Memory B cell (primary cell): ENCODE results near the gene SPEF2.

Source experiments
- ATAC-seq: fragments of 150-1000 bp; cut with Tn5 transposase; 2 replicates; pipeline ENCODE4 v1.10.0; 2021; ENCODE audit warnings: low read depth, mild to moderate bottlenecking, moderate library complexity
- DNase-seq, 2 donors: peaks; one replicate each; pipeline ENCODE4 v3.0.0; 2022; ENCODE audit warnings: low spot score in 2 of 2
- H3K27ac Mint-ChIP-seq: one replicate; pipeline ENCODE4 v1.8.0; 2022; ENCODE audit warnings: mild to moderate bottlenecking, moderate library complexity, mixed read lengths
- H3K27me3 Mint-ChIP-seq: one replicate; pipeline ENCODE4 v1.8.0; 2022; ENCODE audit warnings: mixed read lengths
- H3K36me3 Mint-ChIP-seq: one replicate; pipeline ENCODE4 v1.8.0; 2022; ENCODE audit warnings: mild to moderate bottlenecking, mixed read lengths
- H3K4me1 Mint-ChIP-seq: one replicate; pipeline ENCODE4 v1.8.0; 2022; ENCODE audit warnings: mixed read lengths
- H3K4me3 Mint-ChIP-seq: one replicate; pipeline ENCODE4 v1.8.0; 2022; ENCODE audit warnings: mild to moderate bottlenecking, moderate library complexity, mixed read lengths
- H3K9me3 Mint-ChIP-seq: one replicate; pipeline ENCODE4 v1.8.0; 2022; ENCODE audit warnings: mixed read lengths

SPEF2 gene

GRCh38 chr5:35707659-35708058 lies 90.0 kb downstream of the SPEF2 start:
- Mint-ChIP-seq H3K4me3 (no peak overlapping the region), H3K27me3 (no peaks in the 10 kb centered on the region), H3K36me3 (no peaks in the 10 kb centered on the region), H3K27ac (no peak overlapping the region), H3K4me1 (no peaks in the 10 kb centered on the region), H3K9me3 (peaks cover 3% of the 10 kb centered on the region)
- ATAC-seq, result no peak
- DNase-seq, result no peak

DNA sequence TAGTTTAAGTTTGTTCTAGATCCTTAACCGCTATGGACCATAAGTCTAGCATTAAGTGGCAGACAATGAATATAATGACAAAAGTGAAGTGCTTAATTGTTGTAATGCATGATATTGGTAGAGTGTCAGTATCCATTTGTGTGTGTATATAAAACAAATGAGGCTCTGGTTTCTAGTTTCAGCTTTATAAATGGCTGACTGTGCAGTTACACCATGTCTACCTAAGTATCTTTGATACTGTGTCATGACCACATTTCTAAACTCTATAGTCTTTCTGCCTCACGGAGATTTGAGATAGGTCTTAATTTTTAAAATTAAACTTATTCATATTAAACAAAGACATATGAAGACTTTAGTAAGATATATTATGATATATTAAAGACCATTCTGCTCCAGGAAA lies 92.0 kb downstream of the SPEF2 start:
- no peaks in the 10 kb centered on the region for H3K36me3 Mint-ChIP-seq
- peaks cover 3% of the 10 kb centered on the region for H3K9me3 Mint-ChIP-seq
- H3K27me3 Mint-ChIP-seq, result no peaks in the 10 kb centered on the region
- ATAC-seq (no peak), DNase-seq (no peak)
- no peak overlapping the region for H3K27ac Mint-ChIP-seq
- no peak overlapping the region for H3K4me3 Mint-ChIP-seq
- H3K4me1 Mint-ChIP-seq, result no peaks in the 10 kb centered on the region

DNA sequence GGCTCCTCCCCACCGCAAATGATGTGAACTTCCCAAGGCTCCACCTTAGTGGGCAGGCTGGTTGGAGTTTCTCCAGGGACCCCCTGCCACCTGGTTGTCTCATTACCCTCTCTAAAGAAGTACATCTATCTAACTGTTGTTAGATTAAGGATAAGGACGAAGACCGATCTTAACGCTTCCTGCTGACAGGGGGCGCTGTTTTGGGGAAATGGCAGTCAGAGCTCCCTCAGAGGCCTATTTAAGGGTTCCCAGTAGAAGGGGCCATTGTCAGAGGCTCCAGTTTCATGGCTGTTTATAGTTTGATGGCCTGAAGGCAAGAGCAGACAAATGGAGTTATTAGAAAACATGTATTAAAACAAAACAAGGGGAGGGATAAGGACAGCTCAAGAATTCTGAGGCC lies 100.1 kb downstream of the SPEF2 start:
- Mint-ChIP-seq H3K4me1 (no peaks in the 10 kb centered on the region), H3K4me3 (no peak overlapping the region), H3K27me3 (no peaks in the 10 kb centered on the region), H3K36me3 (no peaks in the 10 kb centered on the region), H3K27ac (no peak overlapping the region), H3K9me3 (no peaks in the 10 kb centered on the region)
- DNase-seq (no peak), ATAC-seq (no peak)

- H3K4me1 Mint-ChIP-seq, result no peaks in the 10 kb centered on the region
- no peaks in the 10 kb centered on the region for H3K36me3 Mint-ChIP-seq
- H3K27ac Mint-ChIP-seq, result no peak overlapping the region
- no peak for DNase-seq
- H3K4me3 Mint-ChIP-seq, result no peak overlapping the region
- peaks cover 2% of the 10 kb centered on the region for H3K9me3 Mint-ChIP-seq
- H3K27me3 Mint-ChIP-seq, result peaks cover 2% of the 10 kb centered on the region
- ATAC-seq, result no peak
Measured at GRCh38 chr5:35735718-35736117, 118.1 kb downstream of the SPEF2 start.

DNA sequence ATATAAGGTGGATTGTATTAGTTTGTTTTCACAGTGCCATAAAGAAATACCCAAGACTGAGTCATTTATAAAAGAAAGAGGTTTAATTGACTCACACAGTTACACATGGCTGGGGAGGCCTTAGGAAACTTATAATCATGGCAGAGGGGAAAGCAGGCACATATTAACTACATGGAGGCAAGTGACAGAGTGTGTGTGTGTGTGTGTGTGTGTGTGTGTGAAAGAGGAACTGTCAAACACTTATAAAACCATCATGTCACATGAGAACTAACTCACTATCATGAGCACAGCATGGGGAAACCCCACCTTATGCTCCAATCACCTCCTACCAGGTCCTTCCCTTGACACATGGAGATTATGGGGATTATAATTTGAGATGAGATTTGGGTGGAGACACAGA lies 118.6 kb downstream of the SPEF2 start:
- Mint-ChIP-seq H3K27ac (no peak overlapping the region), H3K36me3 (no peaks in the 10 kb centered on the region), H3K27me3 (peaks cover 4% of the 10 kb centered on the region), H3K4me3 (no peak overlapping the region), H3K9me3 (peaks cover 2% of the 10 kb centered on the region), H3K4me1 (no peaks in the 10 kb centered on the region)
- ATAC-seq (no peak), DNase-seq (no peak)

GRCh38 chr5:35741126-35741716 lies 123.6 kb downstream of the SPEF2 start:
- H3K27me3 Mint-ChIP-seq, result peaks cover 2% of the 10 kb centered on the region
- no peak overlapping the region for H3K27ac Mint-ChIP-seq
- H3K4me3 Mint-ChIP-seq, result no peak overlapping the region
- H3K36me3 Mint-ChIP-seq, result no peaks in the 10 kb centered on the region
- ATAC-seq, result no peak
- DNase-seq, result no peak
- no peaks in the 10 kb centered on the region for H3K4me1 Mint-ChIP-seq
- H3K9me3 Mint-ChIP-seq, result peaks cover 1% of the 10 kb centered on the region

DNA sequence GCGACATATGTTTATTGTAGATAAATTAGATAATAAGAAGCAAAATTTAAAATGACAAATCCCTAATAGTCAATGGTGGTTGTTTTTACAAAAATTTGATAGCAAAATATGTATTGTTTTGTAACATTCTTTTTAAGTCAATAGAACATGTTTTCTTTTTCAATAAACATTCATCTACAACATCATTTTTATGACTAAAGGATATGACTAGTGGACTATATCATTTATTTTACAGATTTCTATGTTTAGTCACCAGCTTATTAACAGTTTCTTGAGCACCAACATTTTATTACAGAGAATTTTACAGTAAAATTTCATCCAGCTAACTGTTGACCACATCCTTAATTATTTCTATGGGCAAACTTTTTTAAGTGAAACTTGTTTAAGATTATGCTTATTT lies 124.3 kb downstream of the SPEF2 start:
- Mint-ChIP-seq H3K27me3 (peaks cover 2% of the 10 kb centered on the region), H3K4me1 (no peaks in the 10 kb centered on the region), H3K4me3 (no peak overlapping the region), H3K9me3 (peaks cover under 1% of the 10 kb centered on the region), H3K27ac (no peak overlapping the region), H3K36me3 (no peaks in the 10 kb centered on the region)
- ATAC-seq (no peak), DNase-seq (no peak)

DNA sequence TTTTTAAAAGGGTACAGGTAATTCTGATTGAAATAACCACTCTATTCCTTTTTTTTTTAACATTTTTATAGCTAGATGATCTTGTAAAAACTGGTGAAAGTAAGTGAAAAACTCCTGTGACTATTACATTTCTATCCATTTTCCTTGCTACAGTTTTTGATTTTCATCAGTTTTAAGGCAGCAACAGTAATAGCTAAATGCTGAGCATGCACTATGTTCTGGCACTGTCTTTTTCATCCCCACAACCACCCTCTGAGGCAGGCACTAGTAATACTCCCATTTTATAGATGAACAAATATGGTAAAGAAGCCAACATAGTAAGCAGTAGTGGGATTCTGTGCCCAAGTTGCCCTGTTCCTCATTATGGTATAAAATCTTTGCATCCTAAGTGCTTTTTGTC lies 126.0 kb downstream of the SPEF2 start:
- Mint-ChIP-seq H3K27ac (no peak overlapping the region), H3K36me3 (no peaks in the 10 kb centered on the region)
- ATAC-seq, result no peak

DNA sequence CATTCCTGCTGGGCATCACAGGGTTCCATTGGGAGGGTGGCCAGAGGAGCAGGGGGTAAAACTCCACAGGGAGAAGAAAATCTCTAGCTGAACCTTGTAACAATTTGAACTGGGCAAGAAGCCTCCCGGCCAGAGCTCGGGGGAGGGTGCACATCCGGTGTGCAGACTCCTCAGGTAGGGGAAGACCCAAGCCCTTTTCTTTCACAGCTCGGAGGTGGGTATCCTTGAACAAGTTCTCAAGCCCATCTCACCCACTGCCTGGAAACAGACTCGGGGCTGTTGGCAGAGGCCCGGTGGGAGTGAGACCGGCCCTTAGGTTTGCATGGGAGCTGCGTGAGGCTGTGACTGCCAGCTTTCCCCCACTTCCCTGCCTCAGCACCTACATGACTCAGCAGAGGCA lies 127.5 kb downstream of the SPEF2 start:
- Mint-ChIP-seq H3K9me3 (peaks cover 2% of the 10 kb centered on the region), H3K4me3 (no peak overlapping the region), H3K4me1 (no peaks in the 10 kb centered on the region), H3K27ac (no peak overlapping the region), H3K27me3 (peaks cover 2% of the 10 kb centered on the region), H3K36me3 (no peaks in the 10 kb centered on the region)
- DNase-seq (no peak), ATAC-seq (no peak)

More for the DNA sequence above, 126.0 kb downstream of the SPEF2 start:
- no peak for DNase-seq
- H3K9me3 Mint-ChIP-seq, result peaks cover 2% of the 10 kb centered on the region
- H3K27me3 Mint-ChIP-seq, result peaks cover 2% of the 10 kb centered on the region
- no peak overlapping the region for H3K4me3 Mint-ChIP-seq
- H3K4me1 Mint-ChIP-seq, result no peaks in the 10 kb centered on the region

DNA sequence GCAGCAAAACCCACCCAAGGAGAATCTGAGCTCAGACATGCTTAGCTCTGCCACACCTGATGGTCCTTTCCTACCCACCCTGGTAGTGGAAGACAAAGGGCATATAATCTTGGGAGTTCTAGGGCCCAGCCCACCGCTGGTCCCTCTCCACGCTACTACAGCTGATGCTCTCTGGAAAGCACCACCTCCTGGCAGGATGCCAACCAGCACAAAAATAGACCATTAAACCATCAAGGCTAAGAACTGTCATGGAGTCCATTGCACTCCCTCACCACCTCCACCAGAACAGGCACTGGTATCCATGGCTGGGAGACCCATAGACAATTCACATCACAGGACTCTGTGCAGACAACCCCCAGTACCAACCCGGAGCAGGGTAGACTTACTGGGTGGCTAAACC lies 128.0 kb downstream of the SPEF2 start:
- DNase-seq (no peak), ATAC-seq (no peak)
- H3K9me3 Mint-ChIP-seq, result peaks cover 2% of the 10 kb centered on the region
- H3K4me1 Mint-ChIP-seq, result no peaks in the 10 kb centered on the region
- H3K36me3 Mint-ChIP-seq, result no peaks in the 10 kb centered on the region
- peaks cover 2% of the 10 kb centered on the region for H3K27me3 Mint-ChIP-seq
- no peak overlapping the region for H3K27ac Mint-ChIP-seq
- H3K4me3 Mint-ChIP-seq, result no peak overlapping the region

GRCh38 chr5:35752012-35752411 lies 134.3 kb downstream of the SPEF2 start:
- DNase-seq, result no peak
- Mint-ChIP-seq H3K27me3 (no peaks in the 10 kb centered on the region), H3K4me3 (no peak overlapping the region), H3K36me3 (no peaks in the 10 kb centered on the region), H3K27ac (no peak overlapping the region), H3K4me1 (no peaks in the 10 kb centered on the region), H3K9me3 (peaks cover 2% of the 10 kb centered on the region)
- ATAC-seq, result no peak

- Mint-ChIP-seq H3K4me1 (no peaks in the 10 kb centered on the region), H3K27ac (no peak overlapping the region), H3K27me3 (no peaks in the 10 kb centered on the region), H3K9me3 (no peaks in the 10 kb centered on the region), H3K36me3 (no peaks in the 10 kb centered on the region), H3K4me3 (no peak overlapping the region)
- ATAC-seq, result no peak
- DNase-seq, result no peak
Measured at GRCh38 chr5:35753500-35753899, 135.8 kb downstream of the SPEF2 start.

GRCh38 chr5:35754481-35754880 lies 136.8 kb downstream of the SPEF2 start:
- ATAC-seq (no peak), DNase-seq (no peak)
- Mint-ChIP-seq H3K27me3 (no peaks in the 10 kb centered on the region), H3K4me3 (no peak overlapping the region), H3K4me1 (no peaks in the 10 kb centered on the region), H3K27ac (no peak overlapping the region), H3K9me3 (no peaks in the 10 kb centered on the region), H3K36me3 (no peaks in the 10 kb centered on the region)

GRCh38 chr5:35755966-35756365 lies 138.3 kb downstream of the SPEF2 start:
- no peak overlapping the region for H3K4me3 Mint-ChIP-seq
- no peaks in the 10 kb centered on the region for H3K27me3 Mint-ChIP-seq
- DNase-seq (no peak), ATAC-seq (no peak)
- H3K36me3 Mint-ChIP-seq, result no peaks in the 10 kb centered on the region
- no peak overlapping the region for H3K27ac Mint-ChIP-seq
- no peaks in the 10 kb centered on the region for H3K4me1 Mint-ChIP-seq
- H3K9me3 Mint-ChIP-seq, result no peaks in the 10 kb centered on the region

GRCh38 chr5:35758151-35758724 lies 140.6 kb downstream of the SPEF2 start:
- Mint-ChIP-seq H3K4me1 (no peaks in the 10 kb centered on the region), H3K4me3 (no peak overlapping the region), H3K27me3 (no peaks in the 10 kb centered on the region), H3K36me3 (no peaks in the 10 kb centered on the region), H3K9me3 (no peaks in the 10 kb centered on the region), H3K27ac (no peak overlapping the region)
- ATAC-seq (no peak), DNase-seq (no peak)
